RWPE1 (cell line): ENCODE measurements around the gene SMIM10L2A.
"Not testable (repeated sequence)": the region's sequence is repeated elsewhere in the genome, so short reads cannot be mapped to it uniquely, and the experiment has no call there.

Experiments
- CTCF ChIA-PET: fragments of 350-600 bp; sonication (Branson Sonifier 250); formaldehyde crosslinking; extraction: SDS; loops from one replicate; lab custom pipeline; 2021; lab: Yijun Ruan, JAX
- POLR2A ChIA-PET: fragments of 400-600 bp; formaldehyde crosslinking; extraction: SDS; loops from one replicate; lab custom pipeline; 2020; ENCODE audit warnings: antibody characterized with exemption; ENCODE audit not compliant: low non-redundant PET; lab: Yijun Ruan, JAX
- DNase-seq: peaks from one replicate; pipeline ENCODE4 v3.0.0; 2012; ENCODE audit warnings: low spot score
- H3K27ac ChIP-seq: fragments of 450-650 bp; 2 replicates; pipeline ENCODE4 v1.5.1; 2017
- CTCF ChIP-seq: fragments of 450-650 bp; conservative IDR thresholded peaks from 2 replicates; pipeline ENCODE4 v1.5.1; 2017; ENCODE audit warnings: low read depth, mild to moderate bottlenecking

Gene SMIM10L2A

GRCh38 chrX:135416546-135416945 is 5.2 kb upstream of the SMIM10L2A start:
- POLR2A ChIA-PET = no interaction called here
- DNase-seq = peak; percentile 21
- CTCF ChIA-PET = interaction anchor here (0.7 kb wide), 2 partner anchors 27 to 119 kb away, joined by 3 to 6 read pairs; no protein-coding TSS in a partner anchor

DNA sequence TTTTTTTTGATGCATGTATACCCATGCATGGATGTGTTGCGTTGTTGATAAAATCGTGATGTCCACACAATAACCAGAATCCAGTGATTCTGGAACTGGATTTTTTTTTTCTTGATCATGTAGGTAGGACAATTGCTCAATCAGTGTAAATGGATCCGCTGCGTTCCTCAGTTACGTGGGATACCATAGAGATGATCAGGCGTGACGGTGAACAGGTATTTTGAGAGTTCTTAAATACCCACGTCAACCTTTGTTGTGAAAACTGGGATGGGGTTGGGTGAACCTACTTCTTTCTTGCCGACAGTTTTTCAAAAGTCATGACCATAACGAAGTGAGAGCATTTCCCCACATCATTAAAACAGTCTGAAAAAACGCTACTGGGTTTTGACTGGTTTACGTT is 913 bp upstream of the SMIM10L2A start:
- DNase-seq = no peak
- ChIA-PET POLR2A (no interaction called here), CTCF (no interaction called here)
- no peak for TF ChIP-seq CTCF
- no peak overlapping the region for H3K27ac ChIP-seq

More at GRCh38 chrX:135416546-135416945, 5.2 kb upstream of the SMIM10L2A start:
- H3K27ac ChIP-seq = no peak overlapping the region
- TF ChIP-seq CTCF = no peak

- no peak overlapping the region for H3K27ac ChIP-seq
- ChIA-PET CTCF (no interaction called here), POLR2A (no interaction called here)
- peak; percentile 66 for DNase-seq
- no peak for TF ChIP-seq CTCF
Measured at GRCh38 chrX:135421537-135421931, 210 bp upstream of the SMIM10L2A start.

- CTCF ChIA-PET, DNase-seq, H3K27ac ChIP-seq, POLR2A ChIA-PET: not testable (repeated sequence)
Measured at GRCh38 chrX:135422810-135423168, 1.0 kb downstream of the SMIM10L2A start.

DNA sequence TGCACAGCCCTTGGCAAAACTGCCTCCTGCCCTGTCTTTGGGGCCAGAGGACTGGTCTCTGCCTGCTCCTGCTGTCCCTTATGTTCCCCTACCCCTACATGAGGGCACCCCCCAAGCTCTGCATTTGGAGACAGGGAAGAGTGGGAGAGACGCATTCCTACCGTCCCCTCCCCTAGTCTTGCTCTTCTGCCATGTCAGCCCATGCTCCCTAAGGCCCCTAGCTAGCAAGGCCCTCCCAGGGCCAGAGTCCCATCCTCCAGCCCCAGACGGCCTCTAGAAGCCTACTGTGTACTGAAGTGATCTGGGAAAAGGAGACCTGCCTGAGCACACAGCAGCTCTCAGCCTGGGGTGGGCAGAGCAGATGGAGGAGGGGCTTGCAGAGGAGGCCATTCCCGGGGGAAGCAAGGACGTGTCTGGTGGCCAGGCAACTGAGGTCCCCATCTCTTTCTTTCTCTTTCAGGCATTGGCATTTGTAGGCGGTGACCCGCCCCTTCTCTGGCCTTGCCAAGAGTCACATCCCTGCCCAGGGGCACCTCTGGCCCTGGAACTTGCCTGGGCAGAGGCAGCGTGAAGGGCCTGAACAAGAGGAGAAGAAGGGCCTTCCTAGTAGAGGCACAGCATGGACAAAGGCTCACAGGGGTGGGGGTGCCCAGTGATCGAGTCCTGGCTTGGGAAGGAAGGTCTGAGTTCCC is 1.6 kb downstream of the SMIM10L2A start:
- POLR2A ChIA-PET, DNase-seq, CTCF ChIA-PET, H3K27ac ChIP-seq: not testable (repeated sequence)

DNA sequence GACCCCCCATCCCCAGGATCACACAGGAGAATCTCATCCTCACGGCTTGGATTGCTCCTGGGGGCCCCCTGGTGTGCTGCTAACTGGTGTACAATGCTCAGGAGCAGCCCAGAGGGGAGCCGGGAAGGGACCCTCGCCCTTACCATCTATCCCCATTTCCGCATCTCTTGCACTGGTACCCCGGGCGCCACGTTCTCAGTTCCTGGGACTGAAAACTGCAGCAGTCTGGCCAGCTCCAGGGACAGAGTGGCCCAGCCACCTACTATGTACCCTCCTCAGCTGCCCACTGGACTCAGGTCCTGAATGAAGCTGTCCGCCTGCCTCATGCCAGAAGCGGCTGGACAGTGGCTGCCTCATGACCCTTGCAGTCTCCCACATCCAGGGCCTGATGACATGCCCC is 2.7 kb downstream of the SMIM10L2A start:
- ChIA-PET POLR2A (no interaction called here), CTCF (interaction anchor here (0.6 to 0.7 kb wide), 2 partner anchors 31 to 743 kb away, joined by 3 read pairs; no protein-coding TSS in a partner anchor)
- H3K27ac ChIP-seq = no peak overlapping the region
- no peak for DNase-seq
- TF ChIP-seq CTCF = no peak

DNA sequence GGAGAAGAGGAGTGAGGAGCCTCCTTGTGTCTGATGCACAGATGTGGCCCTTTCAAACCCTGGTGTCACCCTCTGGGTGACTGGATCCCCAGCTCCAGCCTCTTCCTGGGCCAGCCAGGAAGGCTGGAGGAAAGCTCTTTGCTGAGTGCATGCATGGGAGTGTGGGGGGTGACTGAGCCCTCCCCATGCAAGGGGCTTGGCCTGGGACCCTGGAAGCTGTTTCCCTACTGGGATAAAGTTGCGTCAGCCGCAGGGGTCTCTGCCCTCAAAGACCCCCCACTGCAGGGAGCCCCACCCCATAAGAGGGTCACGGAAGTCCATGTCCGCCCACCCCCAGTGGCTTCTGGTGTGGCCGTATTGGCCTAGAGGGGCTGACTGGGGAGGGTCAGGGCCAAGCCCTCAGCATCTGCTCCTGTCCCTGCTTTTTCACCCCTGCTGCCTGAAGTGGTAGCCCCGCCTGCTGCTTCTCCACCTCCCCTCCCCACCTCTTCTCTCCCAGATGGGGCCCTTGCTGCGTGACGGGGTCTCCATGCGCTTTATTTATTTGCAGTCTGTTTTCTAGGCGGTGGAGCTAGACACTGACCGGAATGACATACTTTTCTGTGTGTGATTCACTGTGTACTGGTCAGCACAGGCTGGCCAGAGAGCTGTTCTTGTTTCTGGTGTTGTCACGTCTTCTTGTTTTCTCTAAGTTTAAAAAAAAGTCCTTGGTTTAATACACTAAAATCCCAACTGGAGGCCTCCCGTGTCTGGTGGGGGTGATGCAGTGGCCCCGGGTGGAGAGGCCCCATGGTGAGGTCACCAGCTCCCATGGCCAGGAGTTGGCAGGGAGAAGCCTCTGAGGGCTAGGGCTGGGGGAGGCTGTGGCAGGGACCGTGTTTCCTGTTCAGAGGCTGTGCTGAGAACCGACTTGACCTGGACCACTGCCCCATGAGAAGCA is 3.6 kb downstream of the SMIM10L2A start:
- POLR2A ChIA-PET = no interaction called here
- CTCF ChIA-PET = interaction anchor here (0.7 kb wide), 2 partner anchors 153 to 742 kb away, joined by 3 read pairs; no protein-coding TSS in a partner anchor
- H3K27ac ChIP-seq = no peak overlapping the region
- no peak for DNase-seq
- TF ChIP-seq CTCF = no peak
